K562 treated with DMSO at 1 percent for 12 hours (cell line): ENCODE measurements around the gene SIGLEC15. TPM values are rescaled to one million over a fixed set of nuclear protein-coding genes. Genes with fewer than 3 reads are reported as not detected.

Source experiments
- total RNA-seq: library from RNA; unstranded; fragments of 300-600 nt; gene quantifications from 2 replicates; pipeline ENCODE4 v1.2.3, GENCODE V29; 2022; ENCODE audit not compliant: insufficient read depth

SIGLEC15 gene
- not detected in 2 replicates for total RNA-seq

GRCh38 chr18:45825258-45826044, at the start of gene SIGLEC15:
TSS of gene SIGLEC15 (plus strand) at chr18:45825675. CDS start at chr18:45825729, 54 bp downstream.

Other genes with a start within 250 kb of the SIGLEC15 start
- not detected in 2 replicates for gene SLC14A2, start 210.2 kb upstream of the SIGLEC15 start, total RNA-seq
- gene SLC14A1, start 101.5 kb upstream of the SIGLEC15 start, total RNA-seq, result 1.7 TPM in 1 of 2 replicates, not detected in the other
- 1.5 and 9.7 TPM in 2 replicates for gene EPG5, start 141.7 kb downstream of the SIGLEC15 start, total RNA-seq
- 8.9 and 25.1 TPM in 2 replicates for gene PSTPIP2, start 246.6 kb downstream of the SIGLEC15 start, total RNA-seq